WTC11 (cell line): ENCODE data around the gene ARHGEF19.

ENCODE experiments used
- CBFB ChIP-seq: sonication (generic); formaldehyde crosslinking; IDR thresholded peaks from 2 replicates; pipeline ENCODE4 v1.8.1; 2022; ENCODE audit warnings: mild to moderate bottlenecking, low read depth, missing genetic modification reagents
- ELF4 ChIP-seq: sonication (generic); formaldehyde crosslinking; IDR thresholded peaks from 2 replicates; pipeline ENCODE4 v1.8.1; 2022; ENCODE audit warnings: low read depth, mild to moderate bottlenecking, moderate library complexity, missing genetic modification reagents
- FOXJ3 ChIP-seq: sonication (generic); formaldehyde crosslinking; IDR thresholded peaks from 2 replicates; pipeline ENCODE4 v1.9.0; 2021; ENCODE audit warnings: missing genetic modification reagents, mild to moderate bottlenecking, borderline replicate concordance
- GABPB1 ChIP-seq: sonication (generic); formaldehyde crosslinking; IDR thresholded peaks from 2 replicates; pipeline ENCODE4 v1.8.1; 2023; ENCODE audit warnings: mild to moderate bottlenecking, missing genetic modification reagents
- JUN ChIP-seq: sonication (generic); formaldehyde crosslinking; IDR thresholded peaks from 2 replicates; pipeline ENCODE4 v1.8.0; 2023; ENCODE audit warnings: mild to moderate bottlenecking, missing genetic modification reagents
- TCF7 ChIP-seq: sonication (generic); formaldehyde crosslinking; IDR thresholded peaks from 2 replicates; pipeline ENCODE4 v1.8.0; 2022; ENCODE audit warnings: mild to moderate bottlenecking, low read depth, missing genetic modification reagents, moderate library complexity
- ZBTB21 ChIP-seq: sonication (generic); formaldehyde crosslinking; IDR thresholded peaks from 2 replicates; pipeline ENCODE4 v1.8.1; 2023; ENCODE audit warnings: mild to moderate bottlenecking, missing genetic modification reagents, borderline replicate concordance
- ZNF416 ChIP-seq: fragments of 250-450 bp; sonication (Bioruptor Pico); IDR thresholded peaks from 2 replicates; pipeline ENCODE4 v1.9.0; 2021; ENCODE audit warnings: mild to moderate bottlenecking, inconsistent platforms
- TF ChIP-seq, protein P1 (sequence below): fragments of 200-600 bp; IDR thresholded peaks from 2 replicates; pipeline ENCODE4 v1.8.0; 2022; ENCODE audit warnings: antibody characterized with exemption
- TF ChIP-seq, protein P2 (sequence below): sonication (generic); formaldehyde crosslinking; IDR thresholded peaks from 2 replicates; pipeline ENCODE4 v1.8.1; 2022; ENCODE audit warnings: low read depth, missing genetic modification reagents, borderline replicate concordance
- TF ChIP-seq, protein P3 (sequence below): sonication (generic); formaldehyde crosslinking; IDR thresholded peaks from 2 replicates; pipeline ENCODE4 v1.8.0; 2023; ENCODE audit warnings: mild to moderate bottlenecking, missing genetic modification reagents
- TF ChIP-seq, protein P4 (sequence below): sonication (generic); formaldehyde crosslinking; IDR thresholded peaks from 2 replicates; pipeline ENCODE4 v1.8.0; 2022; ENCODE audit warnings: mild to moderate bottlenecking, missing genetic modification reagents
- TF ChIP-seq, protein P5 (sequence below): sonication (generic); formaldehyde crosslinking; IDR thresholded peaks from 2 replicates; pipeline ENCODE4 v1.8.1; 2023; ENCODE audit warnings: mild to moderate bottlenecking, missing genetic modification reagents, moderate library complexity

DNA sequence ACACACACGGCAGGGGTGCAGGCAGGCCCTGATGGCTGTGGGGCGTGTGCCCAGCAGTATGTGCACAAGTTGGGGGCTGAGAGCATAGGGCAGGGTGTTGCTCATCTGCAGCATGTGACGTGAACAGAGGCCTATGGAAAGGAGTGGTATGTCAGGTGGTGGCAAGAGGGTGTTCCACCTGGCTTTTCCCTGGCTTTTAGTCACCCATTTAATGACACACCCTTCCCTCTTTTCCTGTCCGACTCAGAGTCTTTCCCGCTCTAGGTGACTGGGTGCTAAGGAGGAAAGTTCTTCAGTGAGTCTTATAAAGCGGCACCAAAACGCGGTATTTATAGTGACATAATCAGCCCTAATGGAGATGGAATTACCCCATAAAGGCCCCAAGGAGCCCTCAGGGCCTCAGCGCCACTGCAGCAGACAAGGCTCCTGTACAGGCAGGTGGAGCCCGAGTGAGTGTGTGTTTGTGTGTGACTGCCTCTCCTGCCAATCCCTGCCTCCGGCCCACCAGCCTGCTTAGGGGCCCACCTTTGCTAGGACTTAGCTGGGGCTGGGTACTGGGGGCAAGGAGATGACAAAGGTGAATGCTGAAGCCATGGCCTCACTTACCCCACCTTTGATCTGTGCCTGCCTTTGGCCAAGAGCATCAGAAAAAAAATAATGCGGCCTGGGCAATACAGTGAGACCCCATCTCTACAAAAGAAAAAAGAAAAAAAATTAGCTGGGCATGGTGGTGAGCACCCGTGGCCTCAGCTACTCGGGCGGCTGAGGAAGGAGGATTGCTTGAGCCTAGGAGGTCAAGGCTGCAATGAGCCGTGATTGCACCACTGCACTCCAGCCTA is 53.2 kb downstream of the ARHGEF19 start:
- TF ChIP-seq ELF4 (CRISPR knock-in tag), result no peak
- TF ChIP-seq JUN (CRISPR knock-in tag), result no peak
- TF ChIP-seq, protein P1, sequence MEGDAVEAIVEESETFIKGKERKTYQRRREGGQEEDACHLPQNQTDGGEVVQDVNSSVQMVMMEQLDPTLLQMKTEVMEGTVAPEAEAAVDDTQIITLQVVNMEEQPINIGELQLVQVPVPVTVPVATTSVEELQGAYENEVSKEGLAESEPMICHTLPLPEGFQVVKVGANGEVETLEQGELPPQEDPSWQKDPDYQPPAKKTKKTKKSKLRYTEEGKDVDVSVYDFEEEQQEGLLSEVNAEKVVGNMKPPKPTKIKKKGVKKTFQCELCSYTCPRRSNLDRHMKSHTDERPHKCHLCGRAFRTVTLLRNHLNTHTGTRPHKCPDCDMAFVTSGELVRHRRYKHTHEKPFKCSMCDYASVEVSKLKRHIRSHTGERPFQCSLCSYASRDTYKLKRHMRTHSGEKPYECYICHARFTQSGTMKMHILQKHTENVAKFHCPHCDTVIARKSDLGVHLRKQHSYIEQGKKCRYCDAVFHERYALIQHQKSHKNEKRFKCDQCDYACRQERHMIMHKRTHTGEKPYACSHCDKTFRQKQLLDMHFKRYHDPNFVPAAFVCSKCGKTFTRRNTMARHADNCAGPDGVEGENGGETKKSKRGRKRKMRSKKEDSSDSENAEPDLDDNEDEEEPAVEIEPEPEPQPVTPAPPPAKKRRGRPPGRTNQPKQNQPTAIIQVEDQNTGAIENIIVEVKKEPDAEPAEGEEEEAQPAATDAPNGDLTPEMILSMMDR, result no peak
- TF ChIP-seq, protein P2, sequence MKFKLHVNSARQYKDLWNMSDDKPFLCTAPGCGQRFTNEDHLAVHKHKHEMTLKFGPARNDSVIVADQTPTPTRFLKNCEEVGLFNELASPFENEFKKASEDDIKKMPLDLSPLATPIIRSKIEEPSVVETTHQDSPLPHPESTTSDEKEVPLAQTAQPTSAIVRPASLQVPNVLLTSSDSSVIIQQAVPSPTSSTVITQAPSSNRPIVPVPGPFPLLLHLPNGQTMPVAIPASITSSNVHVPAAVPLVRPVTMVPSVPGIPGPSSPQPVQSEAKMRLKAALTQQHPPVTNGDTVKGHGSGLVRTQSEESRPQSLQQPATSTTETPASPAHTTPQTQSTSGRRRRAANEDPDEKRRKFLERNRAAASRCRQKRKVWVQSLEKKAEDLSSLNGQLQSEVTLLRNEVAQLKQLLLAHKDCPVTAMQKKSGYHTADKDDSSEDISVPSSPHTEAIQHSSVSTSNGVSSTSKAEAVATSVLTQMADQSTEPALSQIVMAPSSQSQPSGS, result no peak
- no peak for TF ChIP-seq CBFB
- no peak for TF ChIP-seq GABPB1
- no peak for TF ChIP-seq TCF7 (CRISPR knock-in tag)
- no peak for TF ChIP-seq ZBTB21 (CRISPR knock-in tag)
- TF ChIP-seq, protein P3, sequence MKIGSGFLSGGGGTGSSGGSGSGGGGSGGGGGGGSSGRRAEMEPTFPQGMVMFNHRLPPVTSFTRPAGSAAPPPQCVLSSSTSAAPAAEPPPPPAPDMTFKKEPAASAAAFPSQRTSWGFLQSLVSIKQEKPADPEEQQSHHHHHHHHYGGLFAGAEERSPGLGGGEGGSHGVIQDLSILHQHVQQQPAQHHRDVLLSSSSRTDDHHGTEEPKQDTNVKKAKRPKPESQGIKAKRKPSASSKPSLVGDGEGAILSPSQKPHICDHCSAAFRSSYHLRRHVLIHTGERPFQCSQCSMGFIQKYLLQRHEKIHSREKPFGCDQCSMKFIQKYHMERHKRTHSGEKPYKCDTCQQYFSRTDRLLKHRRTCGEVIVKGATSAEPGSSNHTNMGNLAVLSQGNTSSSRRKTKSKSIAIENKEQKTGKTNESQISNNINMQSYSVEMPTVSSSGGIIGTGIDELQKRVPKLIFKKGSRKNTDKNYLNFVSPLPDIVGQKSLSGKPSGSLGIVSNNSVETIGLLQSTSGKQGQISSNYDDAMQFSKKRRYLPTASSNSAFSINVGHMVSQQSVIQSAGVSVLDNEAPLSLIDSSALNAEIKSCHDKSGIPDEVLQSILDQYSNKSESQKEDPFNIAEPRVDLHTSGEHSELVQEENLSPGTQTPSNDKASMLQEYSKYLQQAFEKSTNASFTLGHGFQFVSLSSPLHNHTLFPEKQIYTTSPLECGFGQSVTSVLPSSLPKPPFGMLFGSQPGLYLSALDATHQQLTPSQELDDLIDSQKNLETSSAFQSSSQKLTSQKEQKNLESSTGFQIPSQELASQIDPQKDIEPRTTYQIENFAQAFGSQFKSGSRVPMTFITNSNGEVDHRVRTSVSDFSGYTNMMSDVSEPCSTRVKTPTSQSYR, result no peak
- TF ChIP-seq, protein P4, sequence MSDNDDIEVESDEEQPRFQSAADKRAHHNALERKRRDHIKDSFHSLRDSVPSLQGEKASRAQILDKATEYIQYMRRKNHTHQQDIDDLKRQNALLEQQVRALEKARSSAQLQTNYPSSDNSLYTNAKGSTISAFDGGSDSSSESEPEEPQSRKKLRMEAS, result no peak
- no peak for TF ChIP-seq ZNF416 (CRISPR knock-in tag)
- TF ChIP-seq FOXJ3, result no peak
- TF ChIP-seq, protein P5, sequence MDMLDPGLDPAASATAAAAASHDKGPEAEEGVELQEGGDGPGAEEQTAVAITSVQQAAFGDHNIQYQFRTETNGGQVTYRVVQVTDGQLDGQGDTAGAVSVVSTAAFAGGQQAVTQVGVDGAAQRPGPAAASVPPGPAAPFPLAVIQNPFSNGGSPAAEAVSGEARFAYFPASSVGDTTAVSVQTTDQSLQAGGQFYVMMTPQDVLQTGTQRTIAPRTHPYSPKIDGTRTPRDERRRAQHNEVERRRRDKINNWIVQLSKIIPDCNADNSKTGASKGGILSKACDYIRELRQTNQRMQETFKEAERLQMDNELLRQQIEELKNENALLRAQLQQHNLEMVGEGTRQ, result no peak
